WERI-Rb-1 (cell line): ENCODE data around the gene LNX1.

Experiments used
- DNase-seq: peaks from one replicate; pipeline ENCODE4 v3.0.0-alpha.2; 2020
- H3K27ac ChIP-seq: fragments of 250-450 bp; sonication (Bioruptor Pico); 2 replicates; pipeline ENCODE4 v1.5.1; 2020; ENCODE audit warnings: mild to moderate bottlenecking, moderate library complexity
- H3K27me3 ChIP-seq: fragments of 250-450 bp; sonication (Bioruptor Pico); 2 replicates; pipeline ENCODE4 v1.5.1; 2021; ENCODE audit warnings: mild to moderate bottlenecking, low read depth, moderate library complexity; ENCODE audit not compliant: insufficient read depth, severe bottlenecking
- H3K36me3 ChIP-seq: fragments of 250-450 bp; sonication (Bioruptor Pico); 2 replicates; pipeline ENCODE4 v1.5.1; 2020; ENCODE audit warnings: mild to moderate bottlenecking, moderate library complexity
- H3K4me3 ChIP-seq: 2 replicates; pipeline ENCODE4 v1.5.1; 2011; ENCODE audit warnings: low read depth, mild to moderate bottlenecking, control low read depth, low read length
- H3K9me3 ChIP-seq: fragments of 250-450 bp; sonication (Bioruptor Pico); 2 replicates; pipeline ENCODE4 v1.5.1; 2021; ENCODE audit warnings: mild to moderate bottlenecking, moderate library complexity; ENCODE audit not compliant: severe bottlenecking
- TF ChIP-seq, protein P1 (sequence below): IDR thresholded peaks from 2 replicates; pipeline ENCODE4 v1.5.1; 2011; ENCODE audit warnings: low read depth, mild to moderate bottlenecking, control low read depth, inconsistent platforms, low read length

Gene LNX1

DNA sequence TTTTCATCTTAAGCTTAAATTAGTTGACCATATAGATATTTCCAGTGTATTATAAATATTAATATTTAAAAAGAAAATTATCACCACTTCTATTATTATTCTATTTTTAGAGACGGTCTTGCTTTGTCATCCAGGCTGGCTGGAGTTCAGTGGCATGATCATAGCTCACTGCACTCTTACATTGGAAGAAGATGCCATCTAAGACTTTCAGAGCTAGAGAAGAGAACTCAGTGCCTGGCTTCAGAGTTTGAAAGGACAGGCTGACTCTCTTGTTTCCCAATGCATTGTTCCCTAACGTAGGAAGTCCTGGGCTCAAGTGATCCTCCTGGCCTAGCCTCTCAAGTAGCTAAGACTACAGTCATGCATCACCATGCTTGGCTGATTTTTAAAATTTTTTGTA is 137.9 kb downstream of the LNX1 start:
- Histone ChIP-seq H3K4me3 (no peak overlapping the region), H3K27me3 (no peaks in the 10 kb centered on the region), H3K36me3 (peaks cover 33% of the 10 kb centered on the region), H3K27ac (no peak overlapping the region), H3K9me3 (no peaks in the 10 kb centered on the region)
- TF ChIP-seq, protein P1, sequence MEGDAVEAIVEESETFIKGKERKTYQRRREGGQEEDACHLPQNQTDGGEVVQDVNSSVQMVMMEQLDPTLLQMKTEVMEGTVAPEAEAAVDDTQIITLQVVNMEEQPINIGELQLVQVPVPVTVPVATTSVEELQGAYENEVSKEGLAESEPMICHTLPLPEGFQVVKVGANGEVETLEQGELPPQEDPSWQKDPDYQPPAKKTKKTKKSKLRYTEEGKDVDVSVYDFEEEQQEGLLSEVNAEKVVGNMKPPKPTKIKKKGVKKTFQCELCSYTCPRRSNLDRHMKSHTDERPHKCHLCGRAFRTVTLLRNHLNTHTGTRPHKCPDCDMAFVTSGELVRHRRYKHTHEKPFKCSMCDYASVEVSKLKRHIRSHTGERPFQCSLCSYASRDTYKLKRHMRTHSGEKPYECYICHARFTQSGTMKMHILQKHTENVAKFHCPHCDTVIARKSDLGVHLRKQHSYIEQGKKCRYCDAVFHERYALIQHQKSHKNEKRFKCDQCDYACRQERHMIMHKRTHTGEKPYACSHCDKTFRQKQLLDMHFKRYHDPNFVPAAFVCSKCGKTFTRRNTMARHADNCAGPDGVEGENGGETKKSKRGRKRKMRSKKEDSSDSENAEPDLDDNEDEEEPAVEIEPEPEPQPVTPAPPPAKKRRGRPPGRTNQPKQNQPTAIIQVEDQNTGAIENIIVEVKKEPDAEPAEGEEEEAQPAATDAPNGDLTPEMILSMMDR, result no peak
- DNase-seq, result no peak

DNA sequence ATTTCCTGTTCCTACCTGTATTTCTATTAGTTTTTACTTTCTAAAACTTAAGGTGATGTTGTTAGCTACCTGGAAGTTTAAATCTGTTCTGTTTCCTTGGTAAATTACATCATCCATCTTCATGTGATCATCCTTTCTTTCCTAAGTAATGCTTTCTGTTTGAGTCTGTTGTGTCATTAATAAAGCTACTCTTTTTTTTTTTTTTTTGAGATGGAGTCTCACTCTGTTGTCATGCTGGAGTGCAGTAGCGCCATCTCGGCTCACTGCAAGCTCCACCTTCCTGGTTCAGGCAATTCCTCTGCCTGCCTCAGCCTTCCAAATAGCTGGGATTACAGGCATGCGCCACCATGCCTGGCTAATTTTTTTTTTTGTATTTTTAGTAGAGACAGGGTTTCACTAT is 140.5 kb downstream of the LNX1 start:
- TF ChIP-seq, protein P1, result no peak
- Histone ChIP-seq H3K36me3 (peaks cover 31% of the 10 kb centered on the region), H3K27ac (no peak overlapping the region), H3K4me3 (no peak overlapping the region), H3K9me3 (no peaks in the 10 kb centered on the region), H3K27me3 (no peaks in the 10 kb centered on the region)
- DNase-seq, result no peak

DNA sequence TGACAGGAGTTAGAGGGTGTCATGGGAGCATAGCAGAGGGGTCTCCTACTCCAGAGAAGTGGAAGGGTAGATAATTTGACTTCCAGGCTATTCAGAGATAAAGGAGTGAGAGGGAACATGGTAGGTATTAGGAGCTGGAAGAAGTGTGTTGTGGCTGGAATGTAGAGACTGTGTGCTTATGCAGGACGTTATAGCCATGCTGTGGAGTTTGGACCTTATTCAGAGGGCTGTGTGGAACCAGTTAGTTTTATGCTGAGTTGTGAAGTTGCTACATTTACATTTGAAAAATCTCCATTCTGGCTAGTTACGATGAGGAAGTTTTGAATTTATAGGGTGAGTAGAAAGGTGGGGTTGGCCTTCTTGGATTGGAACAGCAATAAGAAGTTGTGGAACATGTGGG is 146.3 kb downstream of the LNX1 start:
- no peaks in the 10 kb centered on the region for H3K9me3 ChIP-seq
- TF ChIP-seq, protein P1, result no peak
- DNase-seq, result no peak
- peaks cover 12% of the 10 kb centered on the region for H3K36me3 ChIP-seq
- no peak overlapping the region for H3K27ac ChIP-seq
- no peaks in the 10 kb centered on the region for H3K27me3 ChIP-seq
- no peak overlapping the region for H3K4me3 ChIP-seq

DNA sequence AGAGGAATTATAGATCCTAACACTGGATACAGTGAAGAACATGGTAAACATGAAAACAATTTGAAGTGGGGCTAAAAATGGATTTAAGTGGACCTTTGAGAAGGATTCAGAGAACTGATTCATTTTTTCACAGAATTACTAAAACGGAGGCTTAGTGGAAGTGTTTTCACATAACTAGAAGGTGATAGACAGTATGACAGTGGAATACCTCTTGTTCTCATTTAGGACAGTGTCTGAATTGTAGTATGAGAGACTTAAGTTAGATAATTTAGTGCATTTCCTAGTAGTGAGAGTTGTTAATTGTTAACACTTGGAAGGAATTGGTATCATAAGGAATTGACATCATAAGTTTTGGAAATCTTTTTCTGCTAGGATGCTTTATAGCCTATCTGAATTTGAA is 149.7 kb downstream of the LNX1 start:
- Histone ChIP-seq H3K27me3 (no peaks in the 10 kb centered on the region), H3K4me3 (no peak overlapping the region), H3K36me3 (peaks cover 16% of the 10 kb centered on the region), H3K9me3 (no peaks in the 10 kb centered on the region), H3K27ac (no peak overlapping the region)
- TF ChIP-seq, protein P1, result no peak
- DNase-seq, result no peak

- H3K9me3 ChIP-seq, result no peaks in the 10 kb centered on the region
- DNase-seq, result no peak
- TF ChIP-seq, protein P1, result no peak
- H3K27ac ChIP-seq, result no peak overlapping the region
- no peaks in the 10 kb centered on the region for H3K27me3 ChIP-seq
- H3K36me3 ChIP-seq, result peaks cover 24% of the 10 kb centered on the region
- H3K4me3 ChIP-seq, result no peak overlapping the region
Measured at GRCh38 chr4:53436251-53436650, 155.0 kb downstream of the LNX1 start.
